Astrocyte (in vitro differentiated cells and primary cell): ENCODE measurements around the gene MTFR2.

Source experiments
- CTCF ChIP-seq: IDR thresholded peaks from 2 replicates; pipeline ENCODE4 v1.5.1; 2011; ENCODE audit warnings: low read depth, mild to moderate bottlenecking, inconsistent platforms, low read length, moderate library complexity; ENCODE audit not compliant: insufficient read depth
- EZH2 ChIP-seq: IDR thresholded peaks from 2 replicates; pipeline ENCODE4 v1.6.1; 2012; ENCODE audit warnings: mild to moderate bottlenecking, low read length, inconsistent platforms; ENCODE audit not compliant: insufficient read depth

GRCh38 chr6:136226674-136227377 is 23.3 kb downstream of the MTFR2 start:
- TF ChIP-seq CTCF (no peak), EZH2 (no peak)
